RPMI8226 (cell line): Measurements from ENCODE around the gene SPC25.
"Not testable (repeated sequence)": the region's sequence is repeated elsewhere in the genome, so short reads cannot be mapped to it uniquely, and the experiment has no call there.

ENCODE experiments used
- DNase-seq: peaks from one replicate; pipeline ENCODE4 v3.0.0-alpha.2; 2015

SPC25 gene

GRCh38 chr2:168890006-168890782, at the start of gene SPC25:
TSS of gene SPC25 (minus strand) at chr2:168890430. CDS start at chr2:168889519, 911 bp downstream.
- DNase-seq = peak; percentile 94

GRCh38 chr2:168939918-168940317, 49.7 kb upstream of the SPC25 start:
- DNase-seq = no peak

- DNase-seq = no peak
Measured at GRCh38 chr2:168939061-168939460, 48.8 kb upstream of the SPC25 start.

- no peak for DNase-seq
Measured at GRCh38 chr2:168935810-168936581, 45.8 kb upstream of the SPC25 start.

- no peak for DNase-seq
Measured at GRCh38 chr2:168934826-168935225, 44.6 kb upstream of the SPC25 start.

GRCh38 chr2:168932174-168932573, 41.9 kb upstream of the SPC25 start:
- not testable (repeated sequence) for DNase-seq

- no peak for DNase-seq
Measured at GRCh38 chr2:168930242-168930641, 40.0 kb upstream of the SPC25 start.

GRCh38 chr2:168929031-168929430, 38.8 kb upstream of the SPC25 start:
- no peak for DNase-seq

GRCh38 chr2:168928113-168928831, 38.0 kb upstream of the SPC25 start:
- DNase-seq = no peak

GRCh38 chr2:168926621-168927386, 36.6 kb upstream of the SPC25 start:
- no peak for DNase-seq

GRCh38 chr2:168920504-168921157, 30.4 kb upstream of the SPC25 start:
- DNase-seq = peak; percentile 54

GRCh38 chr2:168916331-168916675, 26.1 kb upstream of the SPC25 start:
- no peak for DNase-seq

- DNase-seq = no peak
Measured at GRCh38 chr2:168915441-168916330, 25.5 kb upstream of the SPC25 start.

- DNase-seq = no peak
Measured at GRCh38 chr2:168913495-168913894, 23.3 kb upstream of the SPC25 start.

- DNase-seq = no peak
Measured at GRCh38 chr2:168912901-168913369, 22.7 kb upstream of the SPC25 start.

- no peak for DNase-seq
Measured at GRCh38 chr2:168912466-168912865, 22.2 kb upstream of the SPC25 start.

GRCh38 chr2:168910330-168910729, 20.1 kb upstream of the SPC25 start:
- DNase-seq = no peak

GRCh38 chr2:168907940-168908662, 17.9 kb upstream of the SPC25 start:
- no peak for DNase-seq

GRCh38 chr2:168904358-168904757, 14.1 kb upstream of the SPC25 start:
- no peak for DNase-seq

GRCh38 chr2:168903888-168904287, 13.7 kb upstream of the SPC25 start:
- no peak for DNase-seq
